Measurements from ENCODE around the gene FBXO41. TPM values are rescaled to one million over a fixed set of nuclear protein-coding genes. Genes with fewer than 3 reads are reported as not detected.

FBXO41 gene
- total and polyA plus RNA-seq, 2 donors (not counting 3 experiments of a cell fraction or from before 2014, with no cell fraction given), result 0.88 to 1.5 TPM

DNA sequence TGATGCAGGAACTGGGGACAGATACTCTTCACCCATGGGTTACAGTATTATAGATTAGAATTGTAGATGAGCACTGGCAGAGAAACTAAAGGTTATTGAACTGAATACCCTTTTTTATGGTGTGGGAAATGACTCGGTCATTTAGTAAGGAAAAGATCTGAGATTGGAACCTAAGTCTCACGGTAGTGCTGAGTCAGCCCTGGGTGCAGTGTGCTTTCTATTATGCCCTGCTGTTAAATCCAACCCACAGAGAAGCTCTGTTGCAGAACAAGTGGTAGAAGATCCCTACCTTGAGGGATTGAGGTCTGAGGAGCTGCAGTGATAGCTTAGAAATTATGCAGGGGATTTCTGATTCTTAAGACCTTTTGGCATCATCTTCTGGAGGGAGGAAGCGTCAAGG, 37.4 kb downstream of the FBXO41 start:
- no peaks in the 10 kb centered on the region for H3K9me3 ChIP-seq (replicated peaks; ENCODE audit: control insufficient read depth, insufficient read depth, low read length)
- H3K4me2 ChIP-seq (ENCODE audit: insufficient read depth, low read length), result no peak overlapping the region
- dilution Hi-C loops (cut with MboI; ENCODE audit: extremely low pct_ligation_motif_present, low sequenced_read_pairs), result no loop called here
- H3K36me3 ChIP-seq (ENCODE audit: control insufficient read depth in 2 of 2, extremely low read depth in 1 of 2, insufficient read depth in 2 of 2, low read length in 2 of 2), result peaks cover 46 to 61% of the 10 kb centered on the region in 2 experiments
- intact Hi-C loops (cut with micrococcal nuclease), result no loop called here
- H3K9me1 ChIP-seq (replicated peaks; ENCODE audit: control insufficient read depth, extremely low read depth, insufficient read depth, low read length), result no peaks in the 10 kb centered on the region
- H2AFZ ChIP-seq (ENCODE audit: low read depth, low read length), result no peak overlapping the region
- ChIA-PET CTCF (interaction anchor here (1.6 kb wide), 1 partner anchor 11 kb away, joined by 6 read pairs; no protein-coding TSS in a partner anchor), POLR2A (no interaction called here)
- no peaks in the 10 kb centered on the region for H3K4me1 ChIP-seq (ENCODE audit: control insufficient read depth, extremely low read depth, insufficient read depth, low read length)
- peaks cover 31% of the 10 kb centered on the region for H3K79me2 ChIP-seq (ENCODE audit: control insufficient read depth, insufficient read depth, low read length)
- peaks cover 6% of the 10 kb centered on the region for H4K20me1 ChIP-seq (replicated peaks; ENCODE audit: control insufficient read depth, extremely low read depth, insufficient read depth, low read length)
- no peak overlapping the region for H3K9ac ChIP-seq (replicated peaks; ENCODE audit: extremely low read depth, insufficient read depth, low read length)
- no TSS peak for BruUV-seq (replicated peaks)
- FAIRE-seq (no peak), DNase-seq (ENCODE audit: low read depth, low spot score) (no peak)
- H3K27me3 ChIP-seq (ENCODE audit: control insufficient read depth in 2 of 2, insufficient read depth in 2 of 2, low read length in 2 of 2), result no peaks in the 10 kb centered on the region
- no peak overlapping the region for H3K27ac ChIP-seq (ENCODE audit: insufficient read depth, low read depth, low read length)
- TF ChIP-seq, protein P1, sequence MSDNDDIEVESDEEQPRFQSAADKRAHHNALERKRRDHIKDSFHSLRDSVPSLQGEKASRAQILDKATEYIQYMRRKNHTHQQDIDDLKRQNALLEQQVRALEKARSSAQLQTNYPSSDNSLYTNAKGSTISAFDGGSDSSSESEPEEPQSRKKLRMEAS (IDR thresholded peaks at IDR 0.05; ENCODE audit: insufficient read depth, insufficient read length), result no peak
- TF ChIP-seq, protein P2, sequence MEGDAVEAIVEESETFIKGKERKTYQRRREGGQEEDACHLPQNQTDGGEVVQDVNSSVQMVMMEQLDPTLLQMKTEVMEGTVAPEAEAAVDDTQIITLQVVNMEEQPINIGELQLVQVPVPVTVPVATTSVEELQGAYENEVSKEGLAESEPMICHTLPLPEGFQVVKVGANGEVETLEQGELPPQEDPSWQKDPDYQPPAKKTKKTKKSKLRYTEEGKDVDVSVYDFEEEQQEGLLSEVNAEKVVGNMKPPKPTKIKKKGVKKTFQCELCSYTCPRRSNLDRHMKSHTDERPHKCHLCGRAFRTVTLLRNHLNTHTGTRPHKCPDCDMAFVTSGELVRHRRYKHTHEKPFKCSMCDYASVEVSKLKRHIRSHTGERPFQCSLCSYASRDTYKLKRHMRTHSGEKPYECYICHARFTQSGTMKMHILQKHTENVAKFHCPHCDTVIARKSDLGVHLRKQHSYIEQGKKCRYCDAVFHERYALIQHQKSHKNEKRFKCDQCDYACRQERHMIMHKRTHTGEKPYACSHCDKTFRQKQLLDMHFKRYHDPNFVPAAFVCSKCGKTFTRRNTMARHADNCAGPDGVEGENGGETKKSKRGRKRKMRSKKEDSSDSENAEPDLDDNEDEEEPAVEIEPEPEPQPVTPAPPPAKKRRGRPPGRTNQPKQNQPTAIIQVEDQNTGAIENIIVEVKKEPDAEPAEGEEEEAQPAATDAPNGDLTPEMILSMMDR (IDR thresholded peaks at IDR 0.05; ENCODE audit: extremely low read depth in 1 of 2, insufficient read depth in 1 of 2, low read depth in 1 of 2, low read length in 2 of 2), result no peak
- no peak for TF ChIP-seq EZH2 (IDR thresholded peaks at IDR 0.05; ENCODE audit: borderline replicate concordance, low read depth, low read length, severe bottlenecking)
- TF ChIP-seq MYC (IDR thresholded peaks at IDR 0.05; ENCODE audit: low read depth, low read length), result no peak
- no peak for TF ChIP-seq POLR2AphosphoS5 (IDR thresholded peaks at IDR 0.05; ENCODE audit: insufficient read depth, low read depth, low read length)
- no peak for TF ChIP-seq FOS (IDR thresholded peaks at IDR 0.05; ENCODE audit: borderline replicate concordance, insufficient read depth, low read length)
- no peak for TF ChIP-seq POLR2A (IDR thresholded peaks at IDR 0.05; ENCODE audit: low read depth, low read length)
- TF ChIP-seq JUN (IDR thresholded peaks at IDR 0.05; ENCODE audit: borderline replicate concordance, insufficient read depth, insufficient read length, low read depth), result no peak
- TF ChIP-seq GATA2 (IDR thresholded peaks at IDR 0.05; ENCODE audit: insufficient read depth, insufficient read length, low read depth, low read length), result no peak
- no peak overlapping the region for H3K4me3 ChIP-seq (replicated peaks in 1 of 3; ENCODE audit: insufficient read depth in 1 of 3, low read depth in 1 of 3, low read length in 3 of 3)
